ENCODE results near the gene CDV3. TPM values are rescaled to one million over a fixed set of nuclear protein-coding genes. Genes with fewer than 3 reads are reported as not detected.

The CDV3 gene
- total and polyA plus RNA-seq, 2 donors (not counting 1 experiment from before 2014, with no cell fraction given), result 39.8 to 188 TPM

GRCh38 chr3:133627789-133628188 is 54.3 kb downstream of the CDV3 start:
- H3K79me2 ChIP-seq (ENCODE audit: control insufficient read depth, insufficient read depth, low read length), result no peaks in the 10 kb centered on the region
- no peak overlapping the region for H3K27ac ChIP-seq (ENCODE audit: low read length in 2 of 2)
- H3K4me1 ChIP-seq (ENCODE audit: control insufficient read depth in 2 of 2, insufficient read depth in 2 of 2, low read length in 2 of 2), result no peaks in the 10 kb centered on the region
- no peaks in the 10 kb centered on the region for H3K9me3 ChIP-seq (ENCODE audit: control extremely low read depth in 1 of 3, control insufficient read depth in 2 of 3, insufficient read depth in 1 of 3, low read length in 2 of 3)
- peaks cover 14 to 47% of the 10 kb centered on the region in 2 experiments for H3K36me3 ChIP-seq (replicated peaks in 1 of 2; ENCODE audit: control extremely low read depth in 1 of 2, control insufficient read depth in 1 of 2, extremely low read depth in 1 of 2, insufficient read depth in 2 of 2, low read length in 1 of 2)
- no peak overlapping the region for H3K4me3 Mint-ChIP-seq
- intact Hi-C loops (cut with micrococcal nuclease), result no loop called here
- no peak overlapping the region for H3K4me2 ChIP-seq (replicated peaks; ENCODE audit: low read depth, low read length, poor library complexity, severe bottlenecking)
- no peaks in the 10 kb centered on the region for H3K27me3 ChIP-seq (replicated peaks in 1 of 4; ENCODE audit: control extremely low read depth in 1 of 4, control insufficient read depth in 3 of 4, insufficient read depth in 4 of 4, low read length in 3 of 4)
- ATAC-seq (ENCODE audit: low read depth) (no peak), DNase-seq (no peak)
- no peaks in the 10 kb centered on the region for H3K27me3 Mint-ChIP-seq
- H3K4me1 Mint-ChIP-seq, result peaks cover 2% of the 10 kb centered on the region
- POLR2A ChIA-PET, result no interaction called here
- no peak overlapping the region for H3K4me3 ChIP-seq (ENCODE audit: control extremely low read depth in 1 of 5, extremely low read depth in 1 of 5, insufficient read depth in 1 of 5, low read depth in 2 of 5, low read length in 4 of 5)
- H4K20me1 ChIP-seq (ENCODE audit: control insufficient read depth, insufficient read depth, low read length, poor library complexity, severe bottlenecking), result no peaks in the 10 kb centered on the region
- H2AFZ ChIP-seq (ENCODE audit: insufficient read depth, low read depth, low read length, poor library complexity, severe bottlenecking), result no peak overlapping the region
- H3K9me3 Mint-ChIP-seq (ENCODE audit: insufficient read depth), result no peaks in the 10 kb centered on the region
- H3K27ac Mint-ChIP-seq, result no peak overlapping the region
- no peak overlapping the region for H3K9ac ChIP-seq (ENCODE audit: low read length)
- CTCF ChIA-PET, result no interaction called here
- TF ChIP-seq CTCF (IDR thresholded peaks at IDR 0.05), result no peak
- TF ChIP-seq EZH2 (IDR thresholded peaks at IDR 0.05; ENCODE audit: borderline replicate concordance, insufficient read depth, low read depth, low read length, poor library complexity, severe bottlenecking), result no peak

- Histone ChIP-seq H3K4me2 (replicated peaks; ENCODE audit: low read depth, low read length, poor library complexity, severe bottlenecking) (no peak overlapping the region), H3K9ac (ENCODE audit: low read length) (no peak overlapping the region), H3K36me3 (replicated peaks in 1 of 2; ENCODE audit: control extremely low read depth in 1 of 2, control insufficient read depth in 1 of 2, extremely low read depth in 1 of 2, insufficient read depth in 2 of 2, low read length in 1 of 2) (peaks cover 11 to 59% of the 10 kb centered on the region in 2 experiments), H3K4me1 (ENCODE audit: control insufficient read depth in 2 of 2, insufficient read depth in 2 of 2, low read length in 2 of 2) (no peaks in the 10 kb centered on the region), H4K20me1 (ENCODE audit: control insufficient read depth, insufficient read depth, low read length, poor library complexity, severe bottlenecking) (no peaks in the 10 kb centered on the region), H2AFZ (ENCODE audit: insufficient read depth, low read depth, low read length, poor library complexity, severe bottlenecking) (no peak overlapping the region), H3K79me2 (ENCODE audit: control insufficient read depth, insufficient read depth, low read length) (no peaks in the 10 kb centered on the region), H3K27ac (ENCODE audit: low read length in 2 of 2) (no peak overlapping the region), H3K27me3 (replicated peaks in 1 of 4; ENCODE audit: control extremely low read depth in 1 of 4, control insufficient read depth in 3 of 4, insufficient read depth in 4 of 4, low read length in 3 of 4) (no peaks in the 10 kb centered on the region), H3K9me3 (ENCODE audit: control extremely low read depth in 1 of 3, control insufficient read depth in 2 of 3, insufficient read depth in 1 of 3, low read length in 2 of 3) (no peaks in the 10 kb centered on the region), H3K4me3 (ENCODE audit: control extremely low read depth in 1 of 5, extremely low read depth in 1 of 5, insufficient read depth in 1 of 5, low read depth in 2 of 5, low read length in 4 of 5) (no peak overlapping the region)
- POLR2A ChIA-PET, result no interaction called here
- no peak for DNase-seq
- Mint-ChIP-seq H3K27me3 (no peaks in the 10 kb centered on the region), H3K9me3 (ENCODE audit: insufficient read depth) (no peaks in the 10 kb centered on the region), H3K4me1 (peaks cover 2% of the 10 kb centered on the region), H3K27ac (no peak overlapping the region), H3K4me3 (no peak overlapping the region)
- ATAC-seq (ENCODE audit: low read depth), result no peak
- CTCF ChIA-PET, result no interaction called here
- no CpG with 5 or more reads among the region's 2 CpGs for WGBS (ENCODE audit: insufficient coverage)
- TF ChIP-seq CTCF (IDR thresholded peaks at IDR 0.05), result no peak
- TF ChIP-seq EZH2 (IDR thresholded peaks at IDR 0.05; ENCODE audit: borderline replicate concordance, insufficient read depth, low read depth, low read length, poor library complexity, severe bottlenecking), result no peak
- intact Hi-C loops (cut with micrococcal nuclease), result no loop called here
These were observed 55.7 kb downstream of the CDV3 start for GRCh38 chr3:133629146-133629545.
